GM19372 (cell line): ENCODE data around the gene BMP4.
"Not testable (repeated sequence)": the region's sequence is repeated elsewhere in the genome, so short reads cannot be mapped to it uniquely, and the experiment has no call there.

Experiments used
- ATAC-seq: cut with Tn5 transposase; IDR thresholded peaks from one replicate; pipeline ENCODE4 v1.9.1; 2021; ENCODE audit warnings: mild to moderate bottlenecking, low read depth, moderate library complexity; ENCODE audit not compliant: unreplicated experiment

Gene BMP4

DNA sequence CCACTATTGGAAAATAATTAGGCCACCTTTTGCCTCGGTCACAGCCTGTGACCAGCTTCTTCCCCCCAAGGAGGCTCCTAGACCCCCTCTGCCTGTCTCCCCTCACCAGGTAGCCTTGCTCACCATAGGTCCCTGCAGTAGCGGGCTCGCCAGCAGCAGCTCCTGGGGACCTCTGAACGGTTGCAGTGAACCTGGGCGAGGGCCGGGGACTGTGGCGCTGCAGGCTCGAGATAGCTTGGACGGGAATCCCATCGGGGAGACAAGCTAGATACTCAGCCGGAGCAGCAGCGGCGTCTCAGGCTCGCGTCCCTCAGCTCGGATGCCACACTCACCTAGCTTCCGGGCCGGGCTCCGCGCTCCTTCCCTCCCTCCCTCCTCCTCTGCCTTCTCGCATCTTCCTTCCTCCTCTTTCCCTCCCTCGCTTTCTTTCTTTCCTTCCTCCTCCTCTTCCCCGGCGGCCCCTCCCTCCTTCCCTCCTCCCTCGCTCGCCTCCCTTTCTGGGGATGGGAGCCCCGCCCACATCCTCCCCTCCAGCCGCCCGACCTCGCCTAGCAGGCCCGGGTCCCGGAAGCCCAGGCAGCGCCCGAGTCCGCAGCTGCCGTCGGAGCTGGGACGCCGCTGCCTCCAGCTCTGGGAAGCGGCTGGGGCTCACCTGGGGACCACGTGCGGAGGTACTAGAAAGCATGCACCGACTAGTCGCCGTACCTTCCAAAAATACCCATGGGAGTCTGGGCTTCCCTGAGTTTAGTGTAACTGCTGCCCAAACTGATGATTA lies at the start of gene BMP4:
Gene BMP4, minus strand, starts transcription at position 399 of the 775 bp plus-strand sequence. CDS start 4,603 bp downstream, outside the sequence.
- ATAC-seq = no peak

DNA sequence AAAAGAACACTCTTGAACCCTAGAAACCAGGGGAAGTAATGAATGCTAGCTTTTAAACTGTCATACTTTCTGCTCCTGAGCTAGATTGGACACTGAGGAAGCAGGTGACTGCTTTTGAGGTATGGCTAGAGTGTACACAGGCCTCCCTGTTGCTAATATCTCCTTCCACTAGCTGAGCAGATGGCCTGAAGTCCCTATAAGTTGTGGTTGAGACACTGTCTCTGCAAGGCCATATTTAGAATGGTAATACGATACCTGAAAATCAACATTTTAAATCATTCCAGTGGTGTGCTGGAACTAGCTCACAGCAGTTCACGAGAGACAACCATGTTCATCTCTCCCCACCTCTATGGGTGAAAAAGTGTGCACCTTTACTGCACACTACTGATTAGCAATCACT lies 46.4 kb upstream of the BMP4 start:
- no peak for ATAC-seq

DNA sequence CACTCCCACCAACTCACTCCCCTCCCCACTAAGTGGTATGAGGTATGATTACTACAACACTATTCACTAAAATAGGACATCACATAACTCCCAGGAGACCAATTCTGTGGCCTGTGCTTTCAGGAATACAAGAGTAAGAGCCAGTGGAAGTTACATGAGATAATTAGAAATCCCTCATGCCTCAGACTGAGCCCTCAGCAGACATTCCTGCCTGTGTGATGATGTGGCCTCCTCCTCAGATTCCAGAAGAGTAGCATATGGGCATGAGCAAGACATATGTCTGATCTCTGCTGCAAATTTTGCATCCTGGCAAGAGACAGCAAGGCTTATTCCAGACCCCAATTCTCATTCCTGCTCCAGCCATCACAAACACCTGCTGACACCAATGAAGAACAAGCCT lies 46.0 kb upstream of the BMP4 start:
- ATAC-seq = no peak

DNA sequence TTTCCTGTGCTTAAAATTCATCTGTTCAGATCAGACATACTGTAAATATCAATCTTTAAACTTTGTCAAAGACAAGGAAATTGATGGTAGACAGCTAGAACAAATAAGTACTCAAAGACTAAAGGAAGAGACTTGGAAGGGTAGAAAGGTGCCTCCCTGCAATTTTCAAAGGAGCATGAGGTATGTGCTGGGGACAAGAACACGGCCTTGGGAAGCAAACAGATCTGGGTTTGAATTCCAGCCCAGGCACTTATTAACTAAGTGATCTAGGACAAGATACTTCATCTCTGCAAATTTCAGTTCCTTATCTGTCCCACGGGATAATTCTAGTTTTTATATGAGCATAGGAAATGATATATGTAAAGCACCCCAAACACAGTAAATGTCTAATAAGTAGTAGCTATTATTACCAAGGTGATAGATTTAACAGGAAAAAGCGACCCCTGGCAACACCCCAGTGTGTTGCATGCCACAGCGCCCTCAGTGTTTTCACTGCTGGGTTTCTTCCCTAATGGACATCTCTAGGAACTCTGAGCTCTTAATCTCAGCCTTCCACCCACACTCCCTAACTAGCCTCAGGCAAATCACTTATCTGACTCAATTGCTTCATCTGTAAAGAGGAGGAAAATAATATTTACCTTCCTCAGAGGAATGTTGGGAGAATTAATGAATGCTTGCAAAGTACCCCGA lies 44.7 kb upstream of the BMP4 start:
- ATAC-seq = no peak

DNA sequence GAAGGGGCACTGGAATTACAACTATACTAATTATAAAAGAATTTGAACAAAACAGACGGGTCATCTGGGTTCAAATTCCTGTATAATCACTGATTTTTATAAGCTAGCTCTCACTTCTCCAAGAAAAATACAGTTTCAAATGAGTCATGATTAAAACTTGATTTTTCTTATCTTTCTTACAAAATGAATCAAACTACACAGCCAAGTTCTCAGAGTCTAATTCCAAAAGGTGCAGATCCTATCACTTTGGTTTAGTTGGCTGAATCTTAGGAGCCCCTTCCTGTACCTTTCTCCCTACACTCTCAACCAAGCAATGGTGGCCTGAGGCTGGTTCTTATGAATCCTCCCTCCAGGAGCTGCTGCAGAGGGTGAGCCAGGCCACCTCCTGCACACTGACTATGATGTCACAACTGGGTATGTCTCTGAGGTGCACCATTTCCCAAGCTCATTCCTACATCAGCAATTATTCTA lies 43.8 kb upstream of the BMP4 start:
- ATAC-seq = no peak

DNA sequence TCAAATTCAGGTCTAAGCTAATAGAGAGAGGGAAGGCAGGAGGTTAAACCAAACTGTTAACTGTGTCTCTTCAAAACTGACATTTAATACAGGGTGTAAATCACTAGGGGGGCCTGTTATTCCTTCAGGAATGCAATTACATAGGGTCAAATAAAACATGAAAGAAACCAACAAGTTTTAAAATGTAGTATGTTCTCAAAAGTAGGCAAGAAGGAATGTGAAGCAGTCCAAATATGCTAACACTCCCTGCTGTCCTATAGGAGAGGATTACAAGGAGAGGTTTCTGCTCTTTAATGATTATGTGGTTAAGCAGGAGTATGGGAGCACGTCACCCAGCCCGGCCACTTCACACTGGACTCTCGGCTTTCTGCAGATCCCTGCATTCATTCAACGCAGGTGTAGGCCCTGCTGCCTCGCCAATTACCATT lies 42.5 kb upstream of the BMP4 start:
- no peak for ATAC-seq

DNA sequence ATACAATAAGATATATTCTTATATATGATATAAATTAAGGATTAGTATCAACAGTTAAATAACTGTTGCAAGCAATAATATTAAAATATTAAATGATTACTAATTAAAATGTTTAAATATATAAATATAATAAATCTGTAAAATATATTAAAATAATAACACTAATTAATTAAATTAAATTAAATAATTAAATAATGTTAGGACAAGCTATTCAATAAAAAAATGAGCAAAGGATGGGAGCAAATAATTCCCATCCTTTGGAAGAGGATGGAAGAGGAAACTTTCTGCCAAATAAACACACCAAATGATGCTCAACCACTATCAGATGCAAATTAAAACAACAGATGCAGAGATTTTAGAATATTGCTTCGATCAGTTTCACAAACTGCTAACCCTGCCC lies 39.4 kb upstream of the BMP4 start:
- ATAC-seq = no peak

DNA sequence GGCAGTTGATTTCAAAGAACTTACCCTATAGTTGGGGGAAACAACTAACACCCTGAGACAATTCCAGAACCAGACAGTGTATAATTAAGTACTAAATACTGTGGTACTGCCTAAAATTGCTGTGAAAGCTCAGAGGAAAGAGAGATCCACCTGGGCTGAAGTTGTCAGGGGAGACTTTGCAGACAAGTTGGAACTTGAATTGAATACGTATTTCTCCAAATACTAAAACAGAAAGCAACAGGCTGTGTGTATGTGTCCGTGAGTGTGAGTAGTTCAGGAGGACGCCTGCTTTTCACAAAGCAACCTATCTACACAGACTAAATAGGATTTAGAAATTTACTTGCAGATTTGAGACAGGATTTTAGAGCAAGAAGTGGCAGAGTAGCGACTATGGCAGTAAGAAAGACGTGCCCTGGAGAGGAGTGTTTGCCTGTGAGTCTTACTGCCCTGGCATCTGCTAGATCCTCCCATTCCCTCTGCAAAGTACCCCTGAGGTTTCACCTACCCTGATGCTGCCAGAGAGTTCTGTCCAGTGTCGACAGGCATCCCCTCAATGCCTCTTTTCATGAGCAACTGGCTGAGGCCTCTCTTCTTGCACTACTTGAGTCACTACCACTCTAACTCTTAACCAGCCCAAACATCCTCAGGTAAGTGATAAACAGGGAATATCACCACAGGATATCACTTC lies 37.4 kb upstream of the BMP4 start:
- ATAC-seq = no peak

DNA sequence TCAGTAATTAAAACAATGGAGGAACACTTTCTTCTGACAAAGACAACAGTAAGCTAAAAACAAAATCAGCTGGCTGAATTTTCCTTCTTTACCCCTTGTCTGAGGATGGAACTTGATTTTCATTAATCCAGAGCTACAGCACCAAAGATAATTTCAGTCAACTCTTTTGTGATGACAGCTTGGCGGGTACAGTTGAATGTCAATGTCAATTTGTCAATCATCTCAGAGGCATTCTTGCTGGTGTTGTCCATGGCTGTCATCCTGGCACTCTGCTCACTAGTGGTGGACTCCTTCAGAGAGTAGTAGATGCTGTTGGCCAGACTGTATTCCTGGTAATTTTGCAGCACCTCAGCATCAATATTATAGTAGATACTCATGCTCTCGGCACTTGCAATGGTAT lies 34.4 kb upstream of the BMP4 start:
- ATAC-seq = no peak

DNA sequence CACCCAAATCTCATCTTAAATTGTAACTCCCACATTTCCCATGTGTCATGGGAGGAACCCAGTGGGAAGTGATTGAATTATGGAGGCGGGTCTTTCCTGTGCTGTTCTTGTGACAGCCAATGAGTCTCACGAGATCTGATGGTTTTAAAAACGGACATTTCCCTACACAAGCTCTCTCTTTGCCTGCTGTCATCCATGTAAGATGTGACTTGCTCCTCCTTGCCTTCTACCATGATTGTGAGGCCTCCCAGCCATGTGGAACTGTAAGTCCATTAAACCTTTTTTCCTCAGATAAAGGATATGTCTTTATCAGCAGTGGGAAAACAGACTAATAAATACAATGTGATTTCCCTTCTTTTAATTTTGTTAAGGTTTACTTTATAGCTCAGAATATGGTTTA lies 30.1 kb upstream of the BMP4 start:
- not testable (repeated sequence) for ATAC-seq

DNA sequence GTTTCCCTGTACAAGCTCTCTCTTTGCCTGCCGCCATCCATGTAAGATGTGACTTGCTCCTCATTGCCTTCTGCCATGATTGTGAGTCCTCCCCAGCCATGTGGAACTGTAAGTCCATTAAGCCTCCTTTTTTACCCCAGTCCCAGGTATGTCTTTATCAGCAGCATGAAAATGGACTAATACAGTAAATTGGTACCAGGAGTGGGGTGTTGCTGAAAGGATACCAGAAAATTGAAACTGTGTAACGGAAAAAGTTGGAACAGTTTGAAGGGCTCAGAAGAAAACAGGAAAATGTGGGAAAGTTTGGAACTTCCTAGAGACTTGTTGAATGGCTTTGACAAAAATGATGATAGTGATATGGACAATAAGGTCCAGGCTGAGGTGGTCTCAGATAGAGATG lies 28.3 kb upstream of the BMP4 start:
- ATAC-seq = not testable (repeated sequence)

DNA sequence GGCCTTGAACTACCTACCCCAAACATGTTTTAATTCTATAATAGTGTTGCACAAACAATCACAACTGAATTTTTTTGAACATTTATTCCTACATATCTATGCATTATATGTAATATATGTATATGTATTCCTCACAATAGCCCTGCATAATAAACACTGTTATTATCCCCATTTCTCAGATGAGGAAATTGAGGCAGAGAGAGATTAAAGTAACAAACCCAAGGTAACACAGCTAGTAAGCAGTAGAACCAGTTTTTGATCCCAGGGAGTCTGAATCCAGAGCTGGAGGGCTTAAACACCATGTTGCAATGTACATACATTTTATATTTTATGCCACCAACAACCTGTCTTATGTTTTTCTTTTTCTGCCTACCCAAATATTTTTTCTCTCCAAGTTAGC lies 26.5 kb upstream of the BMP4 start:
- ATAC-seq = no peak

DNA sequence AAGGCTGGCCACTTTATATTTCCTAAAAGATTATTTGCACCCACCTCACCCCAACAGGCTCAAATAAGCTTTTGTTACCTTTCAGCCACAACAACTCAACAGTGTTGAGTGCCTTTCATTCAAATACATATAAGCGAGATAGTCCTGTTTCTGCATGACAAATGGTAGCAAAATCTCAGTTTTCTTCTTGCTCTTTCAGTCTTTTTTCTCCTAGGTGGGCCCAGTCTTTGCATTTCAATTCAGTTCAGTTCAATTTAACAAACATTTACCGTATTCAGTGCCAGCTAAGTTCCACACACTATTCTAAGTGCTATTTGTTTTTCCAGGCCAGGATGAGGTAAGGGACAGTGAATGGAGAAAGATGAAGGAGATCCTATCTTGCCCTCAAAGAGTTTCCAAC lies 25.9 kb upstream of the BMP4 start:
- ATAC-seq = no peak

DNA sequence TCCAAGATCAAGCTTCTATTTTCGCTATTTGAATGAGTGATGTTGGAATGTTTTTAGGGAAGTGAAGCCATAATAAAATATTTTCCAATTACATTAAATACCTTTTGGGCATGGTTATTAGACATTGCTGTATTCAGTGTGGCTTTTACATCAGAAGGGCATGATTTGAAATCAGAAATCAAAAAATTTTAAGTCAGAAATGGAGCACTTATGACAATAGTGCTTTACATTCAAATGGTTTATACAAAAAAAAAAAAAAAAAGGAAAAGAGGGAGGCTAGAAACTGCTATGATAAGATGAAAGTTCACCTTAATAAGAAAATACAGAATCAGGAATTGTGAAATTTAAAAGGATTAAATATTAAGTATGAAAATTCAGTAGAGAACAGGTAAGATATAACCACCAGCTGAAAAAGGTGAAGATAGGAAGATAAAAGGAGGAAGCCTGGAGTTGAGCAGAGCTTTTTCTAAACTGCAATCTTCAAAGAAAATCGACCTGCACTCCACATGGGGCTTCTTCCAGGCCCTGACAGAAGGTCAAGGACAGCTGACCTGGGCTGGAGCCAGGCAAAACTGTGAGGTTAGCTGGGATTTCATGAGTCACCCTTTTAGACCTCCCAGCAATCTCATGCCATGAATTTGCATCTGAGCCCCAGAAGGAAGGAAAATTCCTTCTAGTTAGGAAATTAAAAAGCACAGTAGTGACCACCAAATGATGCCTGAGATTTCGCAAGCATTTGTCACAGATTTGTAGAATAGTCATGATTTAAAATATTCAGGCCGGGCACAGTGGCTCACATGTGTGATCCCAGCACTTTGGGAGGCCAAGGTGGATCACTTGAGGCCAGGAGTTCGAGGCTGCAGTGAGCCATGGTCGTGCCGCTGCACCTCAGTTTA lies 23.4 kb upstream of the BMP4 start:
- no peak for ATAC-seq

DNA sequence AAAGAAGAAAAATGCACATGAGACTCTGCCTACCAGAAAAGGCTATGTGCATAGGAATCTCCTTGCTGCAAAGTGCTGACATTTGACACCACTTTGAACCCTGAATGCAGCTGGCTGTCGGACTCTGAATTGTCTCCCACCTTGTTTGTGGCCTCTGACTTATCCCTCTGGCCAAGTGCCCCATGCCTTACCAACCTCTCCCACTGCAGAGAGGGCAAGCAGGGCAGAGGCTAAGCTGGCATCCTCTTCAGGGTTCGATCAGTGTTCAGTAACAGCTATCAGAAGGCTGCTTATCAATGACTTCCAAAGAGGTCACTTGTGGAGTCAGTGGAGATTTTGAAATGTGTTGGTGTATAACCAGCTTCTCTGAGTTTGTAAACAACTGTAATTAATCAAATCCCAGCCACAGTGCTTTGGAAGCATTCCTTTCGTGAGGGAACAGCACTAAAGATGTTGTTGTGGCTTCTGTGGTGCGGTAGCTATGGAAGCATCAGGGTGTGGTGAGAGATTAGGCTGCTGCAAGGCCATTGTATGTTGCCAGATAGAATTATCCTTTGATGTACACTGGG lies 22.6 kb upstream of the BMP4 start:
- no peak for ATAC-seq

DNA sequence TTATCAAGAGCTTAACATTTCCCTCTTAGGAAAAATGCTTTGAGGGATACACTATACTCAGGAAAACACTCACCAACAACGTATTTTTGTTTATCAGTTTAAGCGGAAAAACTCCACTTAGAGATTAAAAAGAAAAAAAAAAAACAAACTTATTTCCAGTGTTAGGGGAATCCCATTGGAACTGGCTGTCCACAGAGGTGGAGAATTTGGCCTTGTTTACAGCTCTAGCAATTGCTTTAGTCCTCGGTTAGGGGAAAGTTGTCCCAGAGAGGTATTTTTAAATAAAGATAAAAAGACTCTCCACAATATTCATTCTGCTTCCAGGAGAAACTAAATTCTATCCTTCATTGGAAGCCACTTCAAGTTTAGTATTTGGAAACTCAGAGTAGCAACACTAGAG lies 21.6 kb upstream of the BMP4 start:
- ATAC-seq = no peak

DNA sequence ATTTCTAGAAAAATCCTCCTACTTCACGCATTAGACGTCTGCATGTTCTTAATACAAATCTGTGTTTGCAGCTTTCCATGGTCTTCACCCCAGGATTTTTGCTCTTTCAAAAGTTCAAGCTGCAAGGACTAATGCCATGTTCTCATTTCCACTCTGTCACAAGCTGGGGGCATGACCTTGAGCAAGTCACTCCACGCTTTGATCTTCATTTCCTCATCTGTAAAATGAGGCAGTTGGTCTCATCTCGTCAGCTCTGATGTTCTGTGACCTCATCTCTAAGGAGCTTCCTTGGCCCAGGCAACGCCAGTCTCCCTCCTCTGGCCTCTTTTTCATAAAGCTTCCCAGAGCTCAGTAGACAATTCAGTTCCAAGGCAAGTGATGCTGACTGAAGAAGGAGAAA lies 18.8 kb upstream of the BMP4 start:
- ATAC-seq = no peak

DNA sequence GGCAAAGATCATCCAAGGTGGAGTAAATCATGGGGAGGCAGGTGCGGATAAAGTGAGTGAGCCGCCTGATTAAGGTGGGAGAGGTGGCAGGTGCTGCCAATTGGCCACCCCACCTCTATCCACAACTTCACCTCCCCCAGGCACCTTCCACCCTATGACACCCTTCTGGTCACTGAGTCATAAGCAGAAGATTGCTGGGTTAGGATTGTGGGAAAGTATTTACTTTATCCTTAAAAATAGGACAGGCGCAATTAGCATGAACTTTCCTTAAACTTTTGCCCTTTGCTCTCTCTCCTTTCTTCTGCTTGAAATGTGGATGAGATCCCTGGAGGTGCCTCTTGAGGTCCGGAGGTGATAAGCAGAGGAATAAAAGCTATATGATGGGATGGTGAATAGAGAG lies 14.9 kb upstream of the BMP4 start:
- no peak for ATAC-seq

DNA sequence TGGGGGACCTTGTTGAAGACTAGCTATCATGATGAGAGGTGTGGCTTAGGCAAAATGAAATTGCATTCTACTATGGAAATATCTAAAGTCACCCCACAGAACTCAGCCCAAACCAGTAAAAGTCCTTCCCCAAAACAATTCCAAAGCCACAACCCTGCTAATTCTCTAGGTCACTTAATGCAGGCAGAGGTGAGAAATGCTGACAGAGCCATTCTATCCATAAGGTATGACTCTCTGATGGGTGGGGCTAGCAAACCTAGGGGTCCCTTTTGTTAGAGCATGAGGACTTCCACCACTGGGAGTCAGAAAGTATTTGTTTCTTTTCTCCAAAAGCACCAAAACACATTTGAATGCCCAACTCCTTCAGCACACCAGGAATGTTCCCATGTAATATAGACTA lies 12.7 kb upstream of the BMP4 start:
- ATAC-seq = no peak

DNA sequence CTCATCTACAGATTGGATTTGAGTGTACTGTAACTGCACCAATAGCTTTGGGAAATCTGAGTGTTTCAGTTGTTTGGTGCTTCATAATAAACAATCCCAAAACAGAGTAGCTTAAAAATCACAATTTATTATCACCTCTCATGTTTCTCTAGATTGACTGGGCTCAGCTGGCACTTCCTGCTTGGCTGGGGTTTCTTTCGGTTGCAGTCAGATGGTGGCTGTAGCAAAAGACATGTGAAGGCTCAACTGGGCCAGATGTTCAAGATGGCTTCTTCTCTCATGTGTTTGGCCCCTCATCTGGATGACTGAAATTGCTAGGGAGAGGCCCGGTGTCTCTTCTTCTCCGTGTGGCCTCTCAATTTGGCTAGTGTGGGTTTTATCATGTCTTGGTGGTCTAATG lies 12.1 kb upstream of the BMP4 start:
- no peak for ATAC-seq
